ENCODE results near the gene UBE2H.
"Not testable (repeated sequence)": the region's sequence is repeated elsewhere in the genome, so short reads cannot be mapped to it uniquely, and the experiment has no call there.

UBE2H gene

GRCh38 chr7:129801882-129802281 lies 150.9 kb downstream of the UBE2H start:
- no peak for DNase-seq (ENCODE audit: low read depth)
- no peak for TF ChIP-seq CTCF (conservative IDR thresholded peaks at IDR 0.05; ENCODE audit: low read length)
- no peak overlapping the region for H3K4me3 ChIP-seq (ENCODE audit: low read length)

GRCh38 chr7:129800901-129801300 lies 151.9 kb downstream of the UBE2H start:
- DNase-seq (ENCODE audit: low read depth) = no peak
- H3K4me3 ChIP-seq (ENCODE audit: low read length) = no peak overlapping the region
- no peak for TF ChIP-seq CTCF (conservative IDR thresholded peaks at IDR 0.05; ENCODE audit: low read length)

GRCh38 chr7:129799350-129799955 lies 153.3 kb downstream of the UBE2H start:
- no peak for DNase-seq (ENCODE audit: low read depth)
- H3K4me3 ChIP-seq (ENCODE audit: low read length) = no peak overlapping the region
- TF ChIP-seq CTCF (conservative IDR thresholded peaks at IDR 0.05; ENCODE audit: low read length) = no peak

- no peak for TF ChIP-seq CTCF (conservative IDR thresholded peaks at IDR 0.05; ENCODE audit: low read length)
- no peak overlapping the region for H3K4me3 ChIP-seq (ENCODE audit: low read length)
- no peak for DNase-seq (ENCODE audit: low read depth)
These were observed 154.0 kb downstream of the UBE2H start for GRCh38 chr7:129798616-129799349.

GRCh38 chr7:129797214-129797789 lies 155.5 kb downstream of the UBE2H start:
- H3K4me3 ChIP-seq (ENCODE audit: low read length) = no peak overlapping the region
- no peak for TF ChIP-seq CTCF (conservative IDR thresholded peaks at IDR 0.05; ENCODE audit: low read length)
- no peak for DNase-seq (ENCODE audit: low read depth)

GRCh38 chr7:129796186-129796775 lies 156.5 kb downstream of the UBE2H start:
- DNase-seq (ENCODE audit: low read depth) = no peak
- H3K4me3 ChIP-seq (ENCODE audit: low read length) = no peak overlapping the region
- TF ChIP-seq CTCF (conservative IDR thresholded peaks at IDR 0.05; ENCODE audit: low read length) = no peak

GRCh38 chr7:129794461-129794860 lies 158.3 kb downstream of the UBE2H start:
- not testable (repeated sequence) for H3K4me3 ChIP-seq (ENCODE audit: low read length); DNase-seq (ENCODE audit: low read depth)

All from AG10803 (cell line).